Keratinocyte (primary cell): ENCODE data around the gene MOB3B. TPM values are rescaled to one million over a fixed set of nuclear protein-coding genes. Genes with fewer than 3 reads are reported as not detected.

ENCODE experiments used
- DNase-seq: peaks from one replicate; pipeline ENCODE4 v3.0.0-alpha.2; 2011; ENCODE audit warnings: low read depth, missing footprints, low spot score
- FAIRE-seq: peaks from 2 replicates; lab custom pipeline; 2011; peaks lifted over from hg19 to GRCh38; lab: Jason Lieb, UNC
- H2AFZ ChIP-seq: 2 replicates; pipeline ENCODE4 v1.6.0; 2012; ENCODE audit warnings: low read length, control low read depth, inconsistent platforms; ENCODE audit not compliant: control insufficient read depth
- H3K27ac ChIP-seq: 2 replicates; pipeline ENCODE4 v1.5.1; 2011; ENCODE audit warnings: low read length; ENCODE audit not compliant: control insufficient read depth, insufficient read depth
- H3K27me3 ChIP-seq: 3 replicates; pipeline ENCODE4 v1.6.0; 2011; ENCODE audit warnings: low read length; ENCODE audit not compliant: control insufficient read depth, insufficient read depth; ENCODE audit errors: extremely low read depth
- H3K36me3 ChIP-seq, 2 experiments: 2 replicates in 1 of 2; 3 replicates in 1 of 2; pipeline ENCODE4 v1.5.1; 2011; ENCODE audit warnings: low read length in 2 of 2, mild to moderate bottlenecking in 1 of 2; ENCODE audit not compliant: control insufficient read depth in 2 of 2, insufficient read depth in 2 of 2; ENCODE audit errors: extremely low read depth in 1 of 2
- H3K4me1 ChIP-seq: 3 replicates; pipeline ENCODE4 v1.5.1; 2011; ENCODE audit warnings: low read length; ENCODE audit not compliant: control insufficient read depth, insufficient read depth; ENCODE audit errors: extremely low read depth
- H3K4me2 ChIP-seq: 3 replicates; pipeline ENCODE4 v1.6.0; 2011; ENCODE audit warnings: low read depth, low read length; ENCODE audit not compliant: control insufficient read depth, insufficient read depth; ENCODE audit errors: extremely low read depth
- H3K4me3 ChIP-seq, 3 experiments: fragments of 200-600 bp in 1 of 3; sonication (generic) in 1 of 3; 2 replicates in 2 of 3; 3 replicates in 1 of 3; pipeline ENCODE4 v1.5.1; 2011 to 2016; ENCODE audit warnings: low read length in 3 of 3, mild to moderate bottlenecking in 3 of 3, control low read depth in 2 of 3, inconsistent platforms in 1 of 3, low read depth in 1 of 3, mixed read lengths in 1 of 3, mixed run types in 1 of 3, moderate library complexity in 1 of 3; ENCODE audit not compliant: control insufficient read depth in 2 of 3, insufficient read depth in 2 of 3; ENCODE audit errors: extremely low read depth in 1 of 3
- H3K79me2 ChIP-seq: 2 replicates; pipeline ENCODE4 v1.6.0; 2012; ENCODE audit warnings: low read length; ENCODE audit not compliant: control insufficient read depth, insufficient read depth
- H3K9ac ChIP-seq: 3 replicates; pipeline ENCODE4 v1.6.0; 2011; ENCODE audit warnings: low read length; ENCODE audit not compliant: control insufficient read depth, insufficient read depth; ENCODE audit errors: extremely low read depth
- H3K9me1 ChIP-seq: 3 replicates; pipeline ENCODE4 v1.6.0; 2011; ENCODE audit warnings: low read length; ENCODE audit not compliant: control insufficient read depth, insufficient read depth; ENCODE audit errors: extremely low read depth
- H3K9me3 ChIP-seq: 2 replicates; pipeline ENCODE4 v1.5.1; 2012; ENCODE audit warnings: low read depth, low read length; ENCODE audit not compliant: control insufficient read depth
- H4K20me1 ChIP-seq: 3 replicates; pipeline ENCODE4 v1.6.0; 2011; ENCODE audit warnings: low read length; ENCODE audit not compliant: control insufficient read depth, insufficient read depth; ENCODE audit errors: extremely low read depth
- EZH2 ChIP-seq: IDR thresholded peaks from one replicate; pipeline ENCODE4 v1.6.1; 2012; ENCODE audit warnings: inconsistent platforms, mild to moderate bottlenecking, low read length, moderate library complexity
- dilution Hi-C: fragments of 300-500 bp; cut with MboI; formaldehyde crosslinking; loops from one replicate; pipeline ENCODE4 v1.7.0; 2020; ENCODE audit warnings: low sequenced_read_pairs; ENCODE audit not compliant: extremely low pct_ligation_motif_present
- polyA plus RNA-seq, 5 experiments: library from polyadenylated mRNA; depleted of rRNA in 3 of 5; stranded (reverse) in 3 of 5; stranded (forward) in 1 of 5; unstranded in 1 of 5; fragments of >200 nt; gene quantifications; 1 replicate in 1 of 5; 2 replicates in 3 of 5; 3 replicates in 1 of 5; pipeline versions ENCODE4 v1.2.1 to v1.2.3, GENCODE V29; 2011 to 2012; ENCODE audit warnings: missing spikeins in 2 of 5, low read depth in 1 of 5, low replicate concordance in 1 of 5
- TF ChIP-seq, protein P1 (sequence below), 3 experiments: IDR thresholded peaks in 1 of 3; conservative IDR thresholded peaks in 1 of 3; optimal IDR thresholded peaks in 1 of 3; 2 replicates in 2 of 3; 3 replicates in 1 of 3; pipeline versions ENCODE3 to v1.5.1; 2011; ENCODE audit warnings: low read length in 3 of 3, mild to moderate bottlenecking in 3 of 3, moderate library complexity in 2 of 3, control low read depth in 1 of 3, inconsistent platforms in 1 of 3; ENCODE audit not compliant: insufficient read depth in 2 of 3; ENCODE audit errors: extremely low read depth in 1 of 3

Gene MOB3B
- polyA plus RNA-seq, 1 donor (not counting 4 experiments of a cell fraction or from before 2014, with no cell fraction given) = 35.3 TPM

DNA sequence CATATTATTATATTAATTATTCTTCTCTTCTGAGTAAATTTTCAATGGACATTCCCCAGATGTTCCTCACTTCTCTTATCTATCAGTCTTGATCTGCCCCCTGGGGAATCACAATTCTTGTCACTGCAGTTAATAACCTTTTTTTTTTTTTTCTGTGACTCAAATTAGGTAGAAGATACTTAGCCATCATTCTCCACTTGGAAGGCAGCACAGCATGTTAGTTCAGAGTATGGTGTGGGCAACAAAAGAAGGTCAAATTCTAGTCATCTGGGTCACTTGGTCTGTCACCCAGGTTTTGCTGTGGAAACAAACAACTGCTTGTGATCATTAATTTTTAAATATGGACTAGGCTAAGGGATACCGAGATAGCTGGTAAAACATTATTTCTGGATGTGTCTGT is 8.1 kb upstream of the MOB3B start:
- Histone ChIP-seq H3K4me2 (no peak overlapping the region), H4K20me1 (no peaks in the 10 kb centered on the region), H3K27me3 (no peaks in the 10 kb centered on the region), H2AFZ (no peak overlapping the region), H3K9me1 (no peaks in the 10 kb centered on the region), H3K36me3 (no peaks in the 10 kb centered on the region), H3K27ac (no peak overlapping the region), H3K4me1 (peaks cover 14% of the 10 kb centered on the region), H3K9ac (no peak overlapping the region), H3K4me3 (no peak overlapping the region), H3K79me2 (no peaks in the 10 kb centered on the region), H3K9me3 (no peaks in the 10 kb centered on the region)
- dilution Hi-C loops = loop anchor here (25.0 kb wide), 1 partner anchor 200 kb away; no protein-coding TSS in a partner anchor
- no peak for TF ChIP-seq EZH2
- TF ChIP-seq, protein P1, sequence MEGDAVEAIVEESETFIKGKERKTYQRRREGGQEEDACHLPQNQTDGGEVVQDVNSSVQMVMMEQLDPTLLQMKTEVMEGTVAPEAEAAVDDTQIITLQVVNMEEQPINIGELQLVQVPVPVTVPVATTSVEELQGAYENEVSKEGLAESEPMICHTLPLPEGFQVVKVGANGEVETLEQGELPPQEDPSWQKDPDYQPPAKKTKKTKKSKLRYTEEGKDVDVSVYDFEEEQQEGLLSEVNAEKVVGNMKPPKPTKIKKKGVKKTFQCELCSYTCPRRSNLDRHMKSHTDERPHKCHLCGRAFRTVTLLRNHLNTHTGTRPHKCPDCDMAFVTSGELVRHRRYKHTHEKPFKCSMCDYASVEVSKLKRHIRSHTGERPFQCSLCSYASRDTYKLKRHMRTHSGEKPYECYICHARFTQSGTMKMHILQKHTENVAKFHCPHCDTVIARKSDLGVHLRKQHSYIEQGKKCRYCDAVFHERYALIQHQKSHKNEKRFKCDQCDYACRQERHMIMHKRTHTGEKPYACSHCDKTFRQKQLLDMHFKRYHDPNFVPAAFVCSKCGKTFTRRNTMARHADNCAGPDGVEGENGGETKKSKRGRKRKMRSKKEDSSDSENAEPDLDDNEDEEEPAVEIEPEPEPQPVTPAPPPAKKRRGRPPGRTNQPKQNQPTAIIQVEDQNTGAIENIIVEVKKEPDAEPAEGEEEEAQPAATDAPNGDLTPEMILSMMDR (optimal IDR thresholded peaks at IDR 0.05 in 1 of 3, IDR thresholded peaks at IDR 0.05 in 1 of 3, conservative IDR thresholded peaks at IDR 0.05 in 1 of 3; ENCODE audit: extremely low read depth in 1 of 3, insufficient read depth in 2 of 3, low read length in 3 of 3) = no peak
- FAIRE-seq (no peak), DNase-seq (no peak)

DNA sequence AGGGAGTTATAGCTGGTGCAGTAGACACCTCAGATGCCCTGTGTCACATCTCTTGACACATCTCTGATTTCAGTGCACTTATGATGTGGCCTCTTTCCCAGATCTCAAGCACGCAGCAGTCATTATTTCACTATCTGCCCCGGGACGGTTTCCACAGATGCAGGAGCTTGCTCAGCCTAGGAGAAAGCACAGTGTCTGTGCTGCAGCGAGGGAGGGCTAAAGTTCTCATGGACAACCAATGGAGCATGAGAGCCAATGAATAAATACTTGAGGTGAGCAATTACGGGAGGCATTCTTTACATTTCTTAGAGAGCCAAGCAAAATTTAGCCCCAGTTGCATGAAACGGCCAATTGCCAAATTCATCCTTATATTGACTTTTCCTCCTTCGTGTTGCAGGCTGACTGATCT is 7.4 kb upstream of the MOB3B start:
- Histone ChIP-seq H2AFZ (no peak overlapping the region), H3K9ac (no peak overlapping the region), H3K27ac (no peak overlapping the region), H3K27me3 (no peaks in the 10 kb centered on the region), H3K79me2 (no peaks in the 10 kb centered on the region), H4K20me1 (no peaks in the 10 kb centered on the region), H3K4me3 (no peak overlapping the region), H3K4me2 (no peak overlapping the region), H3K9me1 (no peaks in the 10 kb centered on the region), H3K9me3 (no peaks in the 10 kb centered on the region), H3K4me1 (peaks cover 19% of the 10 kb centered on the region), H3K36me3 (no peaks in the 10 kb centered on the region)
- FAIRE-seq (no peak), DNase-seq (no peak)
- dilution Hi-C loops = loop anchor here (25.0 kb wide), 1 partner anchor 200 kb away; no protein-coding TSS in a partner anchor
- TF ChIP-seq, protein P1 (optimal IDR thresholded peaks at IDR 0.05 in 1 of 3, IDR thresholded peaks at IDR 0.05 in 1 of 3, conservative IDR thresholded peaks at IDR 0.05 in 1 of 3; ENCODE audit: extremely low read depth in 1 of 3, insufficient read depth in 2 of 3, low read length in 3 of 3) = no peak
- no peak for TF ChIP-seq EZH2
